NOMO-1 treated with dmso at 0.1 percent for 144 hours (cell line): Measurements from ENCODE around the gene PPP1R13B.

Source experiments
- DNase-seq: peaks from one replicate; lab custom pipeline; 2025; ENCODE audit not compliant: unreplicated experiment; lab: John Stamatoyannopoulos, UW

PPP1R13B gene

DNA sequence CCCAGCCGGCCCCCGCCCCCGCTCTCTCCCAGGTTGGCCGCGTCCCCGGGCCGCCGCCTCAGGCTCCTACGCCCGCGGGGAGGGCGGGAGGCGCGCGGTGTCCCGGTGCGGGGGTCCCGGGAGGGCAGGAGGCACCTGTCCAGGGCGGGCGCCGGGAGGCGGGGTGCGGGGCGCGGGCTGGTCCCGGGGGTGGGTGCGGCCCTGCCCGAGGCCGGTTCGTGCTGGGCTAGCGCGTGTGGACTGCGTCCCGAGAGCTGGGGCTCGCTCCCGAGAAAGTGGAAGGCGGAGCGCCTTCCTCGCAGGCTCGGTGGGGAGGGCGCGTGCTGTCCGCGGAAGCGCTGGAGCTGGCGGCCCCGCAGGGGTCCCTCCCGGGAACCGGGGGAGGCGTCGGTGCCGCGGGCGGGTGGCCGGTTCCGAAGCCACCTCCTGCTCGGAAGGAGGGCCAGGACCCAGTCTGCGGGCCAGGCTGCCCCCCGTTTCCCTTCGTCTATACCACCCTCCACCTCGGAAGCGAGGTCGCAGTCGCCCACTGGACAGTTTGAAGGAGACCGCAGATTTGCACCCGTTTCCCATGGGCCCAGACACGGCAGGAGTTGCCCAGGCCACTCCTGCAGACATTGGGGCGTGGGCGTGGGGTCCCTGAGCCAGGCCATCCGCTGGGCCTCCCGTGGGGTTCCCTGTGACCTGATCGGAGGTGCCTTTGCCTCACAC, 131.1 kb downstream of the PPP1R13B start:
- no peak for DNase-seq

DNA sequence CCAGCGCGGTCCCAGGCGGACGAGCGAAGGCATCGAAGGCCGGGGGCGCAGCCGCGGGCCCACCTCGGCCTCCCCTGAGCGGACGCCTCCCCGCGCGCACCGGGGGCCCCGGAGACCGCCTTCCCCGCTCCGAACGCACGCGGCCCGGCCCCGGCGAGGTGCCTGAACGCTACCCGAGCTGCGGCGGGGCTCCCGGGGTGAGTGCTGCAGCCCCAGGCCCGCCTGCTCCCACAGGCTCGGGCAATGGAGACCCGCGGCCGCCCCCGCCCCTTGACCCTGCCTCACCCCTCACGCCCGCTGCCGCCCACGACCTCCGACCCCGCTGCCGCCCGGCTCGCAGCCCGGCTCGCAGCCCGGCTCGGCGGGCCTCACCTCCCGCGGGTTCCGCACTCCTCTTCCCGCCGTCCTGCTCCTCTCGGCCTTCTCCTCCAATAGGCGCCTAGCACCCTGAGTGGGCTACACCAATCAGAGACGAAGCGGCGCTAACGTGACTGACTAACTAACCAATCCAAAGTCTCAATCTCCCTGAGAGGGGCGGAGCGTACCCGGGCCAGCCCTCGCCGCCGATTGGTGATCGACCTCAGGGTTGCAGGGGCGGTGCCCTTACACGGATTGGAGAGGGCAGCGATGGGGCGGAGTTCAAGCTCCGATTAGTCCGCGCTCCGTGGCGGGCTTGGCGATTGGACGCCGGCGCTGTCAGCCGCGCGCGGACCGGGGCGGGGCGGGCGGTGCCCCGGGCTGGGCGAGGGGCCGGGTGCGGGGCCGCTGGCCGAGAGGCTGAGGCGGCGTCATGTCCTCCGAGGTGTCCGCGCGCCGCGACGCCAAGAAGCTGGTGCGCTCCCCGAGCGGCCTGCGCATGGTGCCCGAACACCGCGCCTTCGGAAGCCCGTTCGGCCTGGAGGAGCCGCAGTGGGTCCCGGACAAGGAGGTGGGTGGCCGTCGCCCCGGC, 132.0 kb downstream of the PPP1R13B start, which contains the start of the genes XRCC3 and ZFYVE21:
Gene XRCC3, minus strand, starts transcription at position 400 of the 949 bp plus-strand sequence. CDS start 4,364 bp downstream, outside the sequence.
Gene ZFYVE21, plus strand, starts transcription at position 759 of the 949 bp plus-strand sequence. Its CDS starts 32 bp downstream, at position 791.
- DNase-seq = peak; percentile 99

DNA sequence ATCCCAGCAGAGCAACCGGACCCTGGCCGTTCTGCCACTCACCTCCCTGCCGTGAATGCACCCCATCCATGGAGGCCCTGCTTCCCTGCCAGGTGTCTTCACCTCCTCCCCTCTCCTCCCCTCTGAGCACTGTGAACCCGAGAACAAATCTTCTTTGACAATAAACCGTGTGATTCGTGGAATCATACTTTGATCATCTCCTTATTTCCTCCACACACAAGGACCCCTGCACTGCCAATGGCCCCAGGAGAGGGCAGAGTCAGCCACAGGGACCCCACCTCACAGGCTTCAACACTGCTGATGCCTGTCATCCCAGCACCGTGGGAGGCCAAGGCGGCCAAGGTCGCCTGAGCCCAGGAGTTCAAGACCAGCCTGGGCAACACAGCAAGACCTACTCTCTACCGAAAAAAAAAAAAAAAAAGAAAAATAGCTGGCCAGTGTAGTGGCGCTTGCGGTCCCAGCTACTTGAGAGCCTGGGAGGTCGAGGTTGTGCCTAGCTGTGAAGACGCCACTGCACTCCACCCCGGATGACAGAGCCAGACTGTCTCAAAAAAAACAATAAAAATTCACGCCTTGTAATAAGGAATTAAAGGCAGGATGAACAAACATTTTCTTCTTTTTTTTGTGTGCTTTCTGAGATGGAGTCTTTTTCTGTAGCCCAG, 133.2 kb downstream of the PPP1R13B start:
- no peak for DNase-seq

DNA sequence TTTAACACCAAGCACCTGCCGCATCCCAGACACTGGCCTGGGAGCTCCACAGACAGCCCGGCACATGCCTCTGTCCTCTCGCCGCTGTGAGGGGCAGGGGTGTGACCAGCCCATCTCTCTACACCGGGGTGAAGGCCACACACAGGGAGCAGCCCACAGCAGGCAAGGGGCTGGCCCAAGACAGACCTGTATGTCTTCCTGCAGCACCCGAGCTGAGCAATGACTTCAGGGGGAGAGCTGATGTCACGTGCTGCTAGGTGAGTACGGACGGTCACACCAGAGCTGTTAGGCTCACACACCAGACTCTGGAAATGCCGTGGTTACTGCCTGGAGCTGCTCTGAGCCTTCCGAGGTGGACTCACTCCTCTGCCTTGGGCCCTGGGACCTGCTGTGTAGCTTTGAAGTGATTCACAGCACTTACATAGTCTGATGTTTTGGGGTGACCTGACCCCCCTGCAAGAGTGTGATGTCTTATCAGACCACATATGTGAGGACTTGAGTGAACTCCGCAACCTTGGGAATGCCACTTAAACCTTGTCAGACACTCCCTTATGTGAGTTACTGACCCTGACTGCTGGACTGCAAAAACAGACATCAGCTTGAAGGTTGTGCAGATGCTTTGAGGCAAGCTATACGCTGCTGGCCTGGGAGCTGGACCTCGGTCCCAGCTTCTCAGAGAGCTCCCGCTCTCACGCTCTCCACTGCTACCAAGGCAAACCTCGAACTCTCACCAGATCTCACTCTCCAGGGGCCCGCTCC, 133.9 kb downstream of the PPP1R13B start:
- DNase-seq = no peak

DNA sequence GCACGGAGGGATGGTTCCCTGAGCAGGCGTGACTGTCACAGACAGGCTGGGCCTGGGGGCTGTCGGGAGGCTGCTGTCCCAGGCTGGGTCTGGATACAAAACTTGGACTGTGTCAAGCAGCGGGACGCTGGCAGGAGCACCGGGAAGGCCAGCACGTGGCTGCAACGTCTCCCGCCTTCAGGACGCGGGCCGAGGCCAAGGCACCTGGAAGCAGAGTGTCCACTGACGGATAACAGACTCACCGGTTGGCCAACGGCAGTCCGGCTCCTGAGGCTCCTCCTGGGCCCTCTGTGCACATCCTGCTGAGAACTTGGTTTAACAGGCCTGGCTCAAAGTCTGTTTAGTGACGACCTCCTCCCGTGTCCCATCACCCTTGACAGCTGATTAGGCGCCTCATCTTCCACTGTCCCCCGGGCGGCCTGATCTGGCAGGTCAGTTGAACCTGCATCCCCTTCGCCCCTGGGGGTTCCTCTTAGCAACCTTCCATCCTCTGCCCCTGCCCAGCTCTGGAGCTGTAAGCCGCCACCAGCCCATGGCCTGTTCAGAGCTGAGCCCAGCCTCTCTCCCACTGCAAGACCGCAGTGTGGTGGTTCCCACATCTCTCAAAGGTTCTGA, 134.6 kb downstream of the PPP1R13B start:
- DNase-seq = no peak

DNA sequence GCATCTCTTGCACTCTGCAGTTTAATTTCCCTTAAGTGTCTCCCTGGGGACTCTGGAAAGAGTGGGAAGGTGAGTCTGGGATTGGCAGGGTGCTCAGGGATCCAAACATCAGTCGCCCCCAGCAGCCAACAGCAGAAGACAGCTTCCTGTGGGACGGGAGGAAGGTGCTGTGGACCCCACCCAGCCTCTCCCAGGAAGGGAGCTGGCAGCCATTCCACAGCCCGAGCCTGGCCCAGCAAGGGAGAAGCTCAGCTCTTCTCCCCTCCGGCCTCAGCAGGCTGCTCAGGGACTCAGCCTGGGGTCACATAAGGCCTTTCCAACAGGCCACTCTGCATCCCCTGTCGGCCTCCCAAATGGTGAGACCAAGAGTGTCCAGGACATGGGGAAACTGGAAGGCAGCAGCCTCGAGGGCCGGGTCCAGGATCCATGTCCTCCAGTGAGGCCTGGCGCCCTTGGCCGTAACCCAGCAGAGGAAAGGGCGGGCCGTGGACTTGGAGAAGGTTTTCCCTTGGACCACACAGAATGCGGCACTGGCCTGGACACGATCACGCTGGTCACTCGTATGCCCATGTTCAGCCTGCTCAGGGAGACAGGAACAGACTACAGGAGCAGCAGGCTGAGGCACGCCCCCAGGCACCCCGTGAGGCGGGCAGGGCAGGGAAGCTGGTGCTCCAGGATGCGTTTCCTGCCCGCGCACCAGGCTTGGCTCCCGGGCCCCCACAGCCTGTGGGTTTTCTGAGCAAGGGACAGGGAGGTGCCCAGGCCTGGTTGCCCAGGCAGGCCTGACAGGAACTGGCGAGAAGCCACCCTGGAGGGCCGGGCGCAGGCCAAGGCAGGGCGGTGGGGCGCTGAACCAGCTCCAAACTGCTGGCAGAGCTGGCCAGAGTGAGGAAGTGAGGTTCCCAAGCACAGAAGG, 135.6 kb downstream of the PPP1R13B start:
- no peak for DNase-seq

DNA sequence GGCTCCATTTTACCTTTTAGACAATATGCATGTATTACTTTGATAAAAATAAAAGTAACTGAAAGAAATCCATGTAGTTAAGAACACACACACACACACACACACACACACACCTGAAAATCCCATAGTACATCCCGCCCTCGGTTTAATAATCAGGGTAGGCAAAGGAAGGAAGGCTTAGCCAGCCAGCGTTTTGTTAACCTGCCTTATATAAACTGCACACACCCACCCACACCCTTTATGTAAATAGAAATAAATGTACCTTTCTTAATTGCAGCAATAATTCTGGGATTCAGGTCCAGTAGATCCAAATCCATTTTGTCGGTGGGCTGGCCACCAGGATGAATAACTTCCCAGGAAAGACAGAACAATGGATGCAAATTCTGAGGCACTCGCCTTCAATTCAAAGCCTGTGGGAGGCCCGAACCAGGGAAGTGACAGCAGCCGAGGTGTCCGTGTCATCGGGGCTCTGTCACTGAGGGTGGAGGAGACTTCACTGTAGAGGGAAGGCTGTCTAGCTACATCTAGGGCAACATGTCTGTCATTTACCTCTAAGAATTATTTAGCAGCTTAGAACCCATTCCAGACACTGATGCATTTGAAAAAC, 136.5 kb downstream of the PPP1R13B start:
- no peak for DNase-seq

DNA sequence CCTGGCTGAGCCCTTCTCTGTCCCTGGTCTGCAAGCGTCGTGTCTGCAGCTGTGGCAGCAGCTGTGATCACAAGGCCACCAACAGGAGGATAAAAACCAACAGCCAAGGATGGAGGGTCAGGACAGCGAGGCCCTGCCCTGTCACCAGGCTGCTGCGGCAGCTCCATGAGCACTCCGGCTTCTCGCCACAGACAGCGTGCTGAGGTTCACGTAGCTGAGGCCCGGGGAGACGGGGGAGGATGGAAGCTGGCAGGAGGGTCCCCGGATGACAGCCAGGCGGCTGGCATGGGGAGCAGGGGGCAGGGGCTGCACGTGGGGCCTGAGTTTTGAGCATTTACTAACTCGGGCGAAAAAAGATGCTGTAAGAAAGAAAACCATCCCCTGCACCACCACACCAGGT, 137.6 kb downstream of the PPP1R13B start:
- DNase-seq = no peak

DNA sequence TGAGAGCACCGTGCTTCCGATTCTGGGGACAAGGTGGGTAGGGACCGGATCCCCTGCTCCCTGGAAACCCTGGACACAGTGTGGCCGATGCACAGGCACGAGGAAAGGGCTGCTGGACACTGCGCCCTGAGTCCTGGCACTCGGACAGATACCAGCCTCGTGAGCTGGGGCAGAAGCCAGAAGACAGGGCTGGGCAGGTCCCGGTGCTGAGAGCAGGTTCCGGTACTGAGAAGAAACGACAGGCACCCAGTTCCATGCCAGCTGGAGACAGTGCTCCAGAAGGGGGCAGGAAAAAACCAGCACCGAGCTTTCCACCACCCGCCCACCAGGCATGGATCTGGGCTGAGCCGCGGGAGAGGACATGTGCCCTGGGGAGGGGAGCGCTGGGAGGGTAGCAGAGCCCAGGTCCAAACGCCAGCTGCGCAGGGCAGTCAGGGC, 138.6 kb downstream of the PPP1R13B start:
- DNase-seq = no peak

DNA sequence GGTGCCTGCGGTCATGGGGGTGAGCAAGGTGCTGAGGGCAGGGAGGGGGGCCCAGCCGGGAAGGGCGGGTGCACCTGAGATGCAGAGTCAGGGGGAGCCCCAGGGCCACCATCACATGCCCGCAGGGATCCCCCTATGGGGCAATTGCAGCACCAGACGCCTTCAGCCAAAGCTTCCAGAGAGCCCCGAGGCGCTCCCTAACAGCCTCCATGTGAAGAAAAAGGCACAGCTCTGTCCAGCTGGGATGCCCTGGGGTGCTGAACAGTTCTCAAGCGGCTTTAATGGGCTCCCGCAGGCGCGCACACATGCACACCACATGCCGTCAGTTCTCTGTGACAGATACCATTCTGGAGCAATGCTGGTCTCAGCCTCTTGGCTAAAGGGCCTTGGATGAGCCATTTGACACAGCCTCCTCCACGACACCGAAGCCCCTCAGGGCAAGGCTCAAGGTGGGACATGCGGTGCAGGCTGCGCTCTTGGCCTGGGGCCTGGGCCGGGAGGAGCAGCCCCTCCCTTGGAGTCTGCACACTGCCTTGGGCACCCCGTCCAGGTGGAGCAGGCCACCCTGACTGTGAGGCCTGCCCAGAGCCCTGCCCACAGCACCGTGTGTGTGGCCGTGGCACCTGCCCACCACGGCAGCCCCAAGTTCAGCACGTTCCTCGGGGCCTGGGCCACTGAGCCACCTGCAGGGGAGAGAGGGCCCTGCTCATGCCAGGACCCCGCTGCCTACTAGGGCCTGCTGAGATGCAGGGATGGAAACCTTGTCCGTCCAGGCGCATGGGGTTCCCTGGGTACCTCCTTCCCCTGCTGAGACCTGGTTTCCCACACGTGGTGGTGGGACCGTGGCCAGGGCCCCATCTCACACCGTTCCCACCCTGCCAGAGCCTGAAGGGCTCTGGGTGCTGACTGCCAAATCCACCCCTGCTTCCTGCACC, 139.8 kb downstream of the PPP1R13B start:
- DNase-seq = no peak

DNA sequence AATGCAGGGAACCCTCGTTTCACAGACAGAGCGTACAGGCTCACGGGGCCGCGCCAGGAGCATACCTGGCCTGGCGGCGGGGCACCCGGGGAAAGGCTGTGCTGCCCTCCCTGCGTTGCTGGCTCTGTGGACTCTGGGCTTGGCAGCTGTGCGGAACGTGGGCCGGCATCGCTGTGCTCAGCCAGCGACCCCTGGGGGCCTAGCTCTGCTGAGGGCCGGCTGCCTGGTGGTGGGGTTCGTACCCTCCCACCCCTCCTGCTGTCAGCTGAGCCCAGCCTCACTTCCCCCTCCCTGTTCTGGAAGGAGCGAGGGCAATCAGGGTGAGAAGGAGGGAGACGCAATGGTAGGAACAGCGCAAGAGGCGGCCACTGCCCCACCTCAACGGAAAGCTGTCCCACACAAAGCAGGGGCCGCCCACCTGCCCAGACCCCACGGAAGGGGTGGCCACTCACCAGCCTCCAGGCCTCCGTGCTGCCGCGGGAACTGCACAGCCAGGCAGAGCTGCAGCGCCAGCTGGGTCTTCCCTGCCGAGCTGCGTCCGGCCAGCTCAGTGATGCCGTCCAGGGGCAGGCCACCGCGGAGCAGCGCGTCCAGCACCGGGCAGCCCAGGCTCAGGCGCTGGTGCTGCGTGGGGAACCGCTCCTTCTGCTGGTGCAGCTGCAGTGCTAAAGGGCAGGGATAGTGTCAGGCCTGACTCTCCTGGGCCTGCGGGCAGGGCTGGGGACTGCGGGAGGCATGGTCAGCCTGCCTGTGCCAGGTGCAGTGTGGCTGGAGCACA, 140.6 kb downstream of the PPP1R13B start:
- no peak for DNase-seq

DNA sequence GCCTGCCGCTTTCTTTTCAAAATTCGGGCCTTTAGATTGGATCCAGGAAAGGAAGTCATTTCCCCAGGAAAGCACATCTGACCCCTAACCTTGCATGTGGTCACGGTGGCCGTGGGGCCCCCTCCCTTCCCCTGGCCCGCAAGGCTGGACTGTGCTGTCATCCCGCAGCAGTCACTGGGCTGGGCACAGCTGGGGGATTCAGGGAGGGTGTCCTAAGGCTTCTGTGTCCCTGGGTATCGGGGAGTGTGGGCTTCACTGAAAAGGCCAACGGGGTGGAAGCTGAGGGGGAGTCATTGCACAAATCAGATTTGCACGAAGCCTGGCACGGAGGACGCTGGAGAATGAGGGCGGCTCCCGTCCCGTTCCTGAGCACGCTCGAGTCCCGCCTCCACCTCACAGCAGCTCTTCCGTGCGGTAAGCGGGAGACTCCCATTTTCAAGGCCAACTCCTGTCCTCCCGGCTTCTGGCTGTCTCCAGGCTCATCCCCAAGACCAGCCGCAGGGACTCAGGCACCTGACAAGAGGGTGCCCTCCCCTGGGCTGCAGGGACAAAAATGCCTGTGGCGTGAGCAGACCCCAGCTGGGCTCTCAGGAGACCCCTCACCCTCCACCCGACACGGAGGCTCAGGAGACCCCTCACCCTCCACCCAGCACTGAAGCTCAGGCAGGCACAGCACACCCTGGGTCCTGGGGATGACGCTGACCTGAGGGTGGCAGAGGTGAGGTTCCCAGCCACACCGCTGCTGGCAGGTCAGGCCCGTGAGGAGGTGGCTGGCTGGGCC, 141.7 kb downstream of the PPP1R13B start:
- DNase-seq = no peak

DNA sequence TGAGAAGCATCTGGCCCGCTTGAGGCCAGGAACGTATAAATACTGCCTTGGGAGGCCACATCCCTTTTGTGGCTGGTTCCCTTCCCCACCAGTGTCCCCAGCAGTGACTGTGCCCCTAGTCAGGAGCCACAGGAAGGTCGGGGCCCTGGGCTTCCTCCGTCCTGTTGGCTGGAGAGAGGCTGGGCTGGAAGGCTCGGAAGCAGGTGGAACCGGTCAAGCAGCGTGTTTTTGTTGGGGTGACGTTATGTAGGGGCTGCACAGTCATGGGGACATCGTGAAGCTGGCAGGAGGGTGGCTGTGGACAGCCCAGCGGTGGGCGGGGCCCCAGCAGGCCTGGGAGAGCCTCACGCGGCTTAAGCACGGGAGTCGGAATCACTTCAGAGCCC, 142.3 kb downstream of the PPP1R13B start:
- DNase-seq = no peak

DNA sequence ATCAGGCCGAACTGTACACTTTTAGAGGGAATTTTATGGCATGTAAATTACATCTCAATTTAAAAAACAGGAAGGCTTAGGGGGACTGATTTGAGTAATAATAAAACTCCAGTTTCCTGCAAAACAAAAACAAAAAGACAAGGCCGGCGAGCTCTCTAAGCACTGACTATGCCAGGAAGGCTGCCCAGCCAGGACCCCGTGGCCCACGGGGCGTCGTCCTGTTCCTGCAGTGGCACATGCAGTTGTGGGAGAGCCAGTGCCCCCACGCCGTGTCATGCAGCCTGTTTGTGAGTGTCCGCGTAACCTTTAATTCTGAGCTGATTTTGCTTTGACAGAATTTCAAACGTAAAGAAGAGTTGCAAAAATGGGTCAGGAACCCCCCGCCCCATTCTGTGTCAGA, 142.7 kb downstream of the PPP1R13B start:
- DNase-seq = no peak

DNA sequence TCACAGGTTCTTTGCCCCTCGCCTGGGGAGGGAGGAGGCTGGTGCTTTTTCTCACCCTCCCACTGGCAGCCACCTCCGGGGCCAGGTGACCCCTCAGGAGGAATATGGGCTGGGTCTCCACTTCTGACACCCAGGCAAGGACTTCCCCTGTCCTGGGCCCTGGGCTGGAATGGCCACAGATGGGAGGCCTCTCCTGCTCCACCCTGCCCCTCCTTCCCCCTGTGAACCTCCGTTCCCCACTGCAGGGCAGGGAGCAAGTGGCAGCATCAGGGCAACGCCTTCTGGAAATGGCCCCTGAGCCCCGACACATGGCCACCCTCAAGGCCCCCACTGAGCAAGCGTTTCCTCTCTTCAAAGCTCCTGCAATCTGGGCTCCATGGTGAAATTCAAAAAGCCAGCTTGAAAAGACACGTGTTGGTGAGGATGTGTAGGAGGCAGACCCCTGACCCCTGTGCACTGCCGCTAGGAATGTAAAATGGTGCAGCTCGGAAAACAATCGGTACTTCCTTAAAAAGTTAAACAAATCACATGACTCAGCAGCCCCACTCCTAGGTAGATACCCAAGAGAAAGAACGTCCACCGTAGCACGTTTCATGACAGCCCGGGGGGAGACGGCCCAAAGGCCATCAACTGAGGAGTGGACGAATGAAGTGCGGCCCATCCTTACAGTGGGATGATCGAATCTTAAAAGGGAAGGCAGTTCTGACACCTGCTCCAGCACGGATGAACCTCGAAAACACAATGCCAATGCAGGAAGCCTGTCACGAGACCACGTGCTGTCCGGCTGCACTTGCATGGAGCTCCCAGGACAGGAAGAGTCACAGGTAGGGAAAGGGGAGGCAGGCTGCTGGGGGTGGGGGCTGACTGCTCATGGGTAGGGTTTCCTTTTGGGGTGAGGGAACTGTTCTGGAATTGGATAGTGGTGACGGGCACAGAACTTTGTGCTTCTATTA, 143.7 kb downstream of the PPP1R13B start:
- no peak for DNase-seq
